ENCODE data around the gene CDIPT. TPM values are rescaled to one million over a fixed set of nuclear protein-coding genes. Genes with fewer than 3 reads are reported as not detected.

Gene CDIPT
- total and polyA plus RNA-seq, 2 of the 4 experiments (the other 2 are of a cell fraction), result 47.1 to 100 TPM

DNA sequence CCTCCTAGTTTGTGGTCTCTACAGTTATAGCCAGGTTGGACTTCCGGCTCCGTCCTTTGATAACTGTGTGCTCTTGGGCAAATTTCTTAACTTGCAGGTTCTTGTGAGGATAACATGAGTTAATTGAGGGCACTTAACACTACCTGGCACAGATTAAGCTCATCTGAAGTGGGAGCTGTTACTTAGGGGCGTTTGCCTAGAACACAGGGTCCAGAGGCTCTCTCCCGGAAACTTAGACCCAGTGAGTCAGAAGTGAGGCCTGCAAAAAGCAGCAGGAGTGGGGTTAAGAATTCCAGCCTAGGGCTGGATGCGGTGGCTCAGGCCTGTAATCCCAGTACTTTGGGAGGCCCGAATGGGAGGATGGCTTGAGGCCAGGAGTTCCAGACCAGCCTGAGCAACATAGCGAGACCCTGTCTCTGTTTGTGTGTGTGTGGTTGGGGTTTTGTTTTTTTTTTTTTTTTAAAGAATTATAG is 41.3 kb downstream of the CDIPT start:
- TF ChIP-seq, protein P1, sequence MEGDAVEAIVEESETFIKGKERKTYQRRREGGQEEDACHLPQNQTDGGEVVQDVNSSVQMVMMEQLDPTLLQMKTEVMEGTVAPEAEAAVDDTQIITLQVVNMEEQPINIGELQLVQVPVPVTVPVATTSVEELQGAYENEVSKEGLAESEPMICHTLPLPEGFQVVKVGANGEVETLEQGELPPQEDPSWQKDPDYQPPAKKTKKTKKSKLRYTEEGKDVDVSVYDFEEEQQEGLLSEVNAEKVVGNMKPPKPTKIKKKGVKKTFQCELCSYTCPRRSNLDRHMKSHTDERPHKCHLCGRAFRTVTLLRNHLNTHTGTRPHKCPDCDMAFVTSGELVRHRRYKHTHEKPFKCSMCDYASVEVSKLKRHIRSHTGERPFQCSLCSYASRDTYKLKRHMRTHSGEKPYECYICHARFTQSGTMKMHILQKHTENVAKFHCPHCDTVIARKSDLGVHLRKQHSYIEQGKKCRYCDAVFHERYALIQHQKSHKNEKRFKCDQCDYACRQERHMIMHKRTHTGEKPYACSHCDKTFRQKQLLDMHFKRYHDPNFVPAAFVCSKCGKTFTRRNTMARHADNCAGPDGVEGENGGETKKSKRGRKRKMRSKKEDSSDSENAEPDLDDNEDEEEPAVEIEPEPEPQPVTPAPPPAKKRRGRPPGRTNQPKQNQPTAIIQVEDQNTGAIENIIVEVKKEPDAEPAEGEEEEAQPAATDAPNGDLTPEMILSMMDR (conservative IDR thresholded peaks at IDR 0.05; ENCODE audit: low read depth, low read length), result no peak
- TF ChIP-seq RFX5 (IDR thresholded peaks at IDR 0.05; ENCODE audit: low read depth, low read length), result no peak
- TF ChIP-seq FOS (IDR thresholded peaks at IDR 0.05; ENCODE audit: low read depth, low read length), result 0 out of 2 replicates have a peak, but pooled peaks have one; percentile 34
- dilution Hi-C loops (cut with HindIII; ENCODE audit: low sequenced_read_pairs, unreplicated experiment) (no loop called here), in situ Hi-C loops (cut with MboI; ENCODE audit: low sequenced_read_pairs) (no loop called here), intact Hi-C loops (cut with micrococcal nuclease) (loop anchor here (5.0 kb wide), 1 partner anchor 41 kb away; the partner anchor contains the start of gene CDIPT)
- no TSS peak for BruUV-seq (replicated peaks)
- no peaks in the 10 kb centered on the region for H3K27me3 ChIP-seq (ENCODE audit: control insufficient read depth, insufficient read depth, low read length)
- ATAC-seq (ENCODE audit: low read depth) (peak; percentile 22), DNase-seq (peak; percentile 79)
- H2BK20ac ChIP-seq (ENCODE audit: low read depth, low read length), result peak overlapping the region; percentile 65; the same call in 1 of the 2 replicates
- POLR2A ChIA-PET (ENCODE audit: unreplicated experiment), result interaction anchor here (0.6 kb wide), 1 partner anchor 8 kb away, joined by 4 read pairs; no protein-coding TSS in a partner anchor
- WGBS, 2 experiments (ENCODE audit: extremely low coverage in 2 of 2, insufficient read length in 1 of 2), result no CpG with 5 or more reads among the region's 7 CpGs
- H4K8ac ChIP-seq (ENCODE audit: low read depth in 2 of 2, low read length in 2 of 2), result peak overlapping the region; percentile 68 to 95
- H2AK5ac ChIP-seq (ENCODE audit: low read depth, low read length), result peak overlapping the region; percentile 97
- CTCF ChIA-PET, result interaction anchor here (0.6 to 1.8 kb wide), 2 partner anchors 27 to 594 kb away, joined by 3 to 7 read pairs; no protein-coding TSS in a partner anchor
- peak overlapping the region; percentile 100 for H2AK9ac ChIP-seq (replicated peaks; ENCODE audit: low read depth, low read length, poor library complexity)
- H3K9me1 ChIP-seq (ENCODE audit: insufficient read depth, low read length), result peaks cover 21% of the 10 kb centered on the region
- peak overlapping the region; percentile 94 for H3K56ac ChIP-seq (ENCODE audit: extremely low read depth, insufficient read depth, low read length)
- no peak overlapping the region for H2AFZ ChIP-seq (replicated peaks; ENCODE audit: low read length, poor library complexity)
- H3K4me1 ChIP-seq (ENCODE audit: control insufficient read depth, insufficient read depth, low read length), result peaks cover 31% of the 10 kb centered on the region
- peak overlapping the region; percentile 88 for H4K5ac ChIP-seq (ENCODE audit: low read depth, low read length)
- H3K27ac ChIP-seq (ENCODE audit: insufficient read depth, low read length), result peak overlapping the region; percentile 88
- H3K36me3 ChIP-seq (ENCODE audit: control insufficient read depth, insufficient read depth, low read length), result peaks cover 6% of the 10 kb centered on the region
- H3K79me1 ChIP-seq (ENCODE audit: low read depth in 1 of 2, low read length in 2 of 2), result peaks cover 25 to 70% of the 10 kb centered on the region in 2 experiments; a peak in 3 of 4 replicates
- peak overlapping the region; percentile 57 for H3K18ac ChIP-seq (ENCODE audit: low read depth, low read length)
- H2BK5ac ChIP-seq (ENCODE audit: low read depth, low read length, poor library complexity, severe bottlenecking), result peak overlapping the region; percentile 86
- peak overlapping the region; percentile 85 for H3K4me3 ChIP-seq (ENCODE audit: insufficient read depth, low read depth, low read length)
- peak overlapping the region; percentile 92 for H4K91ac ChIP-seq (ENCODE audit: insufficient read depth, low read depth, low read length)
- H3K9ac ChIP-seq (ENCODE audit: low read depth, low read length), result peak overlapping the region; percentile 88
- peak overlapping the region; percentile 94 for H3K23ac ChIP-seq (ENCODE audit: low read depth, low read length)
- peak overlapping the region; percentile 99 for H3K14ac ChIP-seq (replicated peaks; ENCODE audit: low read depth, low read length)
- peak overlapping the region; percentile 52; the same call in 2 of the 3 replicates for H2BK15ac ChIP-seq (ENCODE audit: low read depth, low read length)
- H3K4me2 ChIP-seq (ENCODE audit: low read depth, low read length), result peak overlapping the region; percentile 90
- peaks cover 12% of the 10 kb centered on the region for H4K20me1 ChIP-seq (ENCODE audit: insufficient read depth, low read length)
- H3K4ac ChIP-seq (ENCODE audit: low read depth, low read length), result peak overlapping the region; percentile 93
- H2BK120ac ChIP-seq (ENCODE audit: low read depth, low read length), result peak overlapping the region; percentile 76
- H3K9me3 ChIP-seq (ENCODE audit: control insufficient read depth, insufficient read depth, low read length), result no peaks in the 10 kb centered on the region

Data from IMR-90 (cell line).